ENCODE results near the gene SLFNL1.

The SLFNL1 gene

GRCh38 chr1:40966417-40966816, 55.1 kb downstream of the SLFNL1 start:
- in situ Hi-C loops (cut with MboI; ENCODE audit: low sequenced_read_pairs) = no loop called here

All from hTERT RPE-1 (cell line).